OCI-LY7 (cell line): ENCODE measurements around the gene RSU1. TPM values are rescaled to one million over a fixed set of nuclear protein-coding genes. Genes with fewer than 3 reads are reported as not detected.

ENCODE experiments used
- BruUV-seq: library from RNA; stranded (reverse); fragments of 400-500 nt; replicated peaks from 2 replicates; lab custom pipeline; 2021; lab: Mats Ljungman, UMichigan
- CTCF ChIA-PET: fragments of 300-600 bp; sonication (Branson Sonifier 250); formaldehyde crosslinking; loops from one replicate; lab custom pipeline; 2022; ENCODE audit warnings: antibody characterized with exemption; ENCODE audit not compliant: unreplicated experiment; lab: Charles Lee
- POLR2A ChIA-PET: fragments of 300-600 bp; sonication (Branson Sonifier 250); formaldehyde crosslinking; loops from one replicate; lab custom pipeline; 2022; ENCODE audit warnings: antibody characterized with exemption; lab: Charles Lee
- DNase-seq: peaks from one replicate; pipeline ENCODE4 v3.0.0-alpha.2; 2015; ENCODE audit warnings: low spot score
- H2AFZ ChIP-seq: fragments of 200-600 bp; sonication (generic), shearing (Covaris generic); 2 replicates; pipeline ENCODE4 v1.6.1; 2014; ENCODE audit warnings: mild to moderate bottlenecking, antibody characterized with exemption, low read length, moderate library complexity
- H3K27ac ChIP-seq: fragments of 200-600 bp; sonication (generic); 2 replicates; pipeline ENCODE4 v1.5.1; 2014; ENCODE audit warnings: mixed run types, low read depth, mild to moderate bottlenecking, moderate library complexity, low read length, inconsistent platforms; ENCODE audit not compliant: poor library complexity, severe bottlenecking
- H3K36me3 ChIP-seq: fragments of 200-600 bp; sonication (generic); 2 replicates; pipeline ENCODE4 v1.6.1; 2014; ENCODE audit warnings: mild to moderate bottlenecking, antibody characterized with exemption, low read length, moderate library complexity, mixed read lengths; ENCODE audit not compliant: insufficient read depth
- H3K4me1 ChIP-seq: fragments of 200-600 bp; sonication (generic); 2 replicates; pipeline ENCODE4 v1.5.1; 2014; ENCODE audit warnings: mild to moderate bottlenecking, low read length; ENCODE audit not compliant: insufficient read depth, poor library complexity, severe bottlenecking
- H3K4me2 ChIP-seq: fragments of 200-600 bp; sonication (generic); 2 replicates; pipeline ENCODE4 v1.6.1; 2014; ENCODE audit warnings: mild to moderate bottlenecking, low read length
- H3K4me3 ChIP-seq: fragments of 200-600 bp; sonication (generic); 2 replicates; pipeline ENCODE4 v1.5.1; 2014; ENCODE audit warnings: mild to moderate bottlenecking, low read depth, low read length; ENCODE audit not compliant: poor library complexity, severe bottlenecking
- H3K79me2 ChIP-seq: fragments of 200-600 bp; sonication (generic); 2 replicates; pipeline ENCODE4 v1.6.1; 2016; ENCODE audit warnings: low read depth, mild to moderate bottlenecking, low read length, moderate library complexity, mixed read lengths; ENCODE audit not compliant: insufficient read depth
- H3K9me2 ChIP-seq: fragments of 200-600 bp; sonication (generic); 2 replicates; pipeline ENCODE4 v1.6.1; 2016; ENCODE audit warnings: mild to moderate bottlenecking, low read length, mixed read lengths; ENCODE audit not compliant: insufficient read depth
- H3K9me3 ChIP-seq: fragments of 200-600 bp; sonication (generic); 2 replicates; pipeline ENCODE4 v1.6.1; 2014; ENCODE audit warnings: mild to moderate bottlenecking, mixed run types, low read length, mixed read lengths
- H4K20me1 ChIP-seq: fragments of 200-600 bp; sonication (generic); 2 replicates; pipeline ENCODE4 v1.6.1; 2014; ENCODE audit warnings: mild to moderate bottlenecking, antibody characterized with exemption, low read length, moderate library complexity, mixed read lengths; ENCODE audit not compliant: insufficient read depth
- EZH2phosphoT487 ChIP-seq: fragments of 200-600 bp; sonication (generic); IDR thresholded peaks from 2 replicates; pipeline ENCODE4 v1.6.1; 2018; ENCODE audit warnings: low read depth, borderline replicate concordance, mild to moderate bottlenecking, mixed run types, antibody characterized with exemption, low read length, moderate library complexity, mixed read lengths
- intact Hi-C: fragments of 100-400 bp; cut with micrococcal nuclease; formaldehyde crosslinking; loops from one replicate; pipeline ENCODE4 v1.10.0; 2022; ENCODE audit not compliant: unreplicated experiment
- total RNA-seq, 2 experiments: library from RNA; depleted of rRNA in 1 of 2; stranded (reverse); fragments of >200 nt in 1 of 2; shearing (Covaris generic) in 1 of 2; gene quantifications; 2 replicates each; pipeline ENCODE4 v1.2.3, GENCODE V29; 2014 to 2022
- TF ChIP-seq, protein P1 (sequence below): fragments of 200-600 bp; sonication (generic); conservative IDR thresholded peaks from 2 replicates; pipeline ENCODE4 v1.5.1; 2014; ENCODE audit warnings: mild to moderate bottlenecking, antibody characterized with exemption, low read length, moderate library complexity, mixed read lengths

RSU1 gene
- total RNA-seq, 2 experiments from 2014 or later, result 25.3 to 31.1 TPM

- Histone ChIP-seq H3K9me2 (no peaks in the 10 kb centered on the region), H2AFZ (no peak overlapping the region), H3K4me1 (no peaks in the 10 kb centered on the region), H3K27ac (no peak overlapping the region), H3K36me3 (no peaks in the 10 kb centered on the region), H3K79me2 (no peaks in the 10 kb centered on the region), H3K4me2 (no peak overlapping the region), H3K4me3 (no peak overlapping the region), H3K9me3 (no peaks in the 10 kb centered on the region), H4K20me1 (no peaks in the 10 kb centered on the region)
- POLR2A ChIA-PET, result no interaction called here
- CTCF ChIA-PET, result no interaction called here
- DNase-seq, result no peak
- intact Hi-C loops, result no loop called here
- TF ChIP-seq, protein P1, sequence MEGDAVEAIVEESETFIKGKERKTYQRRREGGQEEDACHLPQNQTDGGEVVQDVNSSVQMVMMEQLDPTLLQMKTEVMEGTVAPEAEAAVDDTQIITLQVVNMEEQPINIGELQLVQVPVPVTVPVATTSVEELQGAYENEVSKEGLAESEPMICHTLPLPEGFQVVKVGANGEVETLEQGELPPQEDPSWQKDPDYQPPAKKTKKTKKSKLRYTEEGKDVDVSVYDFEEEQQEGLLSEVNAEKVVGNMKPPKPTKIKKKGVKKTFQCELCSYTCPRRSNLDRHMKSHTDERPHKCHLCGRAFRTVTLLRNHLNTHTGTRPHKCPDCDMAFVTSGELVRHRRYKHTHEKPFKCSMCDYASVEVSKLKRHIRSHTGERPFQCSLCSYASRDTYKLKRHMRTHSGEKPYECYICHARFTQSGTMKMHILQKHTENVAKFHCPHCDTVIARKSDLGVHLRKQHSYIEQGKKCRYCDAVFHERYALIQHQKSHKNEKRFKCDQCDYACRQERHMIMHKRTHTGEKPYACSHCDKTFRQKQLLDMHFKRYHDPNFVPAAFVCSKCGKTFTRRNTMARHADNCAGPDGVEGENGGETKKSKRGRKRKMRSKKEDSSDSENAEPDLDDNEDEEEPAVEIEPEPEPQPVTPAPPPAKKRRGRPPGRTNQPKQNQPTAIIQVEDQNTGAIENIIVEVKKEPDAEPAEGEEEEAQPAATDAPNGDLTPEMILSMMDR, result no peak
- TF ChIP-seq EZH2phosphoT487, result no peak
- no TSS peak for BruUV-seq
These were observed 233.8 kb downstream of the RSU1 start for GRCh38 chr10:16583382-16583781.

- CTCF ChIA-PET, result no interaction called here
- POLR2A ChIA-PET, result no interaction called here
These were observed 236.0 kb downstream of the RSU1 start for GRCh38 chr10:16581202-16581601.

GRCh38 chr10:16570731-16571130 is 246.5 kb downstream of the RSU1 start:
- POLR2A ChIA-PET, result interaction anchor here (0.6 kb wide), 1 partner anchor 416 kb away, joined by 6 read pairs; no protein-coding TSS in a partner anchor
- H2AFZ ChIP-seq, result no peak overlapping the region

More at GRCh38 chr10:16581202-16581601, 236.0 kb downstream of the RSU1 start:
- Histone ChIP-seq H4K20me1 (no peaks in the 10 kb centered on the region), H2AFZ (no peak overlapping the region), H3K4me3 (no peak overlapping the region), H3K9me3 (no peaks in the 10 kb centered on the region), H3K9me2 (no peaks in the 10 kb centered on the region), H3K4me2 (no peak overlapping the region), H3K36me3 (no peaks in the 10 kb centered on the region), H3K4me1 (no peaks in the 10 kb centered on the region), H3K79me2 (no peaks in the 10 kb centered on the region), H3K27ac (no peak overlapping the region)
- intact Hi-C loops, result no loop called here
- no peak for DNase-seq
- no TSS peak for BruUV-seq
- TF ChIP-seq EZH2phosphoT487, result no peak
- TF ChIP-seq, protein P1, result no peak

More at GRCh38 chr10:16570731-16571130, 246.5 kb downstream of the RSU1 start:
- CTCF ChIA-PET, result no interaction called here
- no TSS peak for BruUV-seq
- intact Hi-C loops, result no loop called here
- Histone ChIP-seq H3K9me2 (no peaks in the 10 kb centered on the region), H4K20me1 (no peaks in the 10 kb centered on the region), H3K4me1 (no peaks in the 10 kb centered on the region), H3K9me3 (no peaks in the 10 kb centered on the region), H3K79me2 (no peaks in the 10 kb centered on the region), H3K4me3 (no peak overlapping the region), H3K36me3 (no peaks in the 10 kb centered on the region), H3K27ac (no peak overlapping the region), H3K4me2 (no peak overlapping the region)
- TF ChIP-seq, protein P1, result no peak
- no peak for TF ChIP-seq EZH2phosphoT487
- DNase-seq, result no peak
